Adrenal gland (tissue), 5 donors: ENCODE results near the gene NOP58.

ENCODE experiments used
- CTCF ChIP-seq, 6 experiments: fragments of 450-650 bp in 4 of 6; fragments of 200-600 bp in 2 of 6; sonication (generic) in 1 of 6; IDR thresholded peaks; 1 replicate in 5 of 6; 2 replicates in 1 of 6; pipeline versions ENCODE4 v1.5.1 to v1.8.0; 2016 to 2021; ENCODE audit warnings: antibody characterized with exemption in 6 of 6, mild to moderate bottlenecking in 2 of 6, moderate library complexity in 1 of 6
- POLR2A ChIP-seq, 2 donors: fragments of 450-650 bp; IDR thresholded peaks; one replicate each; pipeline ENCODE4 v1.6.1; 2017; ENCODE audit warnings: antibody characterized with exemption in 2 of 2, mild to moderate bottlenecking in 2 of 2, moderate library complexity in 1 of 2
- donor health status: DM: no; HTN: no; CAD: no.

DNA sequence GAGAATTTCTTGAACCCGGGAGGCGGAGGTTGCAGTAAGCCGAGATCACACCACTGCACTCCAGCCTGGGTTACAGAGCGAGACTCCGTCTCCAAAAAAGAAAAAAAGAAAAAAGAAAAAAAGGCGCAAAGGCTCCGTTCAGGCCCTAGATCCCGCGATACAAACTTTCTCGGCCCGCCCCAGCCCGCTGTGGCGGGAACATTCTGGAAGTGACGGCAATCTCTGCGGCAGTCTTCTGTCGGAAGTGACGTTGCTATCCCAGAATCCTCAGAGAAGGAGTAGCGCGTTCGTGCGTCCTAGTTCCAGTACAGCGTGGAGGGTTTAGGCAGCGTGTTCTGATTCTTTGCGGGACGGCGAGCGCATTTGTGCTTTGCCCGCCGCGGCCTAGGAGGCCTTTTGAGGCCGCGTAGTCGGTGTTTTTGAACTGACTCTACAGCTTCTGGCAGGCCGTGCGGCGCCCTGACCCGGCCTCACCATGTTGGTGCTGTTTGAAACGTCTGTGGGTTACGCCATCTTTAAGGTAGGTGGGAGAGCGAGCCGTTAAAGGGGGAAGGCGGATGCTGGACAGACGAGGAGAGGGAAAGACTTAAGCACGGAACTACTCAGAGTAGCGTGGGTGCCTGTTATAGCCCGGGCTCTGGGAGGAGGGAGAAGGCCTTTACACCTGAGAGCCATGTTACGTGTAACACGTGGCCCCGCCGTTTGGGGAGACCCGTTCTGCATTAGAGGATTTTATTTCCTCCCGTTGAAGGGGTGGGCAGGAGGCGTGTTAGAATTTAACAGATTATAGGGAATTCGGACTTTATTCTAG, at the start of gene NOP58:
- TF ChIP-seq CTCF (IDR thresholded peaks at IDR 0.05): no peak
- peak; percentile 95 to 99 for TF ChIP-seq POLR2A (IDR thresholded peaks at IDR 0.05)
